GM18909 (cell line): ENCODE measurements around the gene ACTL7A.
"Not testable (repeated sequence)": the region's sequence is repeated elsewhere in the genome, so short reads cannot be mapped to it uniquely, and the experiment has no call there.

Experiments used
- ATAC-seq: cut with Tn5 transposase; IDR thresholded peaks from one replicate; pipeline ENCODE4 v1.9.1; 2021; ENCODE audit warnings: mild to moderate bottlenecking; ENCODE audit not compliant: unreplicated experiment, poor library complexity

Gene ACTL7A

GRCh38 chr9:108874058-108874788, 12.2 kb downstream of the ACTL7A start:
- ATAC-seq, result no peak

- ATAC-seq, result no peak
Measured at GRCh38 chr9:108876425-108876824, 14.4 kb downstream of the ACTL7A start.

- ATAC-seq, result no peak
Measured at GRCh38 chr9:108877524-108877923, 15.5 kb downstream of the ACTL7A start.

- no peak for ATAC-seq
Measured at GRCh38 chr9:108880738-108881316, 18.8 kb downstream of the ACTL7A start.

GRCh38 chr9:108882052-108882888, 20.2 kb downstream of the ACTL7A start:
- no peak for ATAC-seq

GRCh38 chr9:108883085-108883484, 21.0 kb downstream of the ACTL7A start:
- ATAC-seq, result no peak

GRCh38 chr9:108884701-108885100, 22.6 kb downstream of the ACTL7A start:
- no peak for ATAC-seq

- ATAC-seq, result peak; percentile 98
Measured at GRCh38 chr9:108885643-108886348, 23.7 kb downstream of the ACTL7A start.

GRCh38 chr9:108886594-108887271, 24.7 kb downstream of the ACTL7A start:
- not testable (repeated sequence) for ATAC-seq

- no peak for ATAC-seq
Measured at GRCh38 chr9:108889649-108890067, 27.6 kb downstream of the ACTL7A start.

GRCh38 chr9:108894225-108894997, 32.3 kb downstream of the ACTL7A start:
- no peak for ATAC-seq

- ATAC-seq, result no peak
Measured at GRCh38 chr9:108897324-108898096, 35.4 kb downstream of the ACTL7A start.

GRCh38 chr9:108899023-108899695, 37.1 kb downstream of the ACTL7A start:
- ATAC-seq, result not testable (repeated sequence)

- no peak for ATAC-seq
Measured at GRCh38 chr9:108900176-108900575, 38.1 kb downstream of the ACTL7A start.

- no peak for ATAC-seq
Measured at GRCh38 chr9:108903420-108904103, 41.5 kb downstream of the ACTL7A start.

- no peak for ATAC-seq
Measured at GRCh38 chr9:108904161-108904560, 42.1 kb downstream of the ACTL7A start.

GRCh38 chr9:108905494-108905893, 43.4 kb downstream of the ACTL7A start:
- no peak for ATAC-seq
